GM12875 (cell line): ENCODE data around the gene MNX1.

Source experiments
- H3K4me3 ChIP-seq: one replicate; pipeline ENCODE4 v1.5.1; 2011; ENCODE audit warnings: low read depth, low read length, control low read depth
- TF ChIP-seq, protein P1 (sequence below): IDR thresholded peaks from 2 replicates; pipeline ENCODE4 v1.5.1; 2011; ENCODE audit warnings: low read depth, mild to moderate bottlenecking, control low read depth, inconsistent platforms, low read length, moderate library complexity, borderline replicate concordance; ENCODE audit not compliant: insufficient read depth

Gene MNX1

DNA sequence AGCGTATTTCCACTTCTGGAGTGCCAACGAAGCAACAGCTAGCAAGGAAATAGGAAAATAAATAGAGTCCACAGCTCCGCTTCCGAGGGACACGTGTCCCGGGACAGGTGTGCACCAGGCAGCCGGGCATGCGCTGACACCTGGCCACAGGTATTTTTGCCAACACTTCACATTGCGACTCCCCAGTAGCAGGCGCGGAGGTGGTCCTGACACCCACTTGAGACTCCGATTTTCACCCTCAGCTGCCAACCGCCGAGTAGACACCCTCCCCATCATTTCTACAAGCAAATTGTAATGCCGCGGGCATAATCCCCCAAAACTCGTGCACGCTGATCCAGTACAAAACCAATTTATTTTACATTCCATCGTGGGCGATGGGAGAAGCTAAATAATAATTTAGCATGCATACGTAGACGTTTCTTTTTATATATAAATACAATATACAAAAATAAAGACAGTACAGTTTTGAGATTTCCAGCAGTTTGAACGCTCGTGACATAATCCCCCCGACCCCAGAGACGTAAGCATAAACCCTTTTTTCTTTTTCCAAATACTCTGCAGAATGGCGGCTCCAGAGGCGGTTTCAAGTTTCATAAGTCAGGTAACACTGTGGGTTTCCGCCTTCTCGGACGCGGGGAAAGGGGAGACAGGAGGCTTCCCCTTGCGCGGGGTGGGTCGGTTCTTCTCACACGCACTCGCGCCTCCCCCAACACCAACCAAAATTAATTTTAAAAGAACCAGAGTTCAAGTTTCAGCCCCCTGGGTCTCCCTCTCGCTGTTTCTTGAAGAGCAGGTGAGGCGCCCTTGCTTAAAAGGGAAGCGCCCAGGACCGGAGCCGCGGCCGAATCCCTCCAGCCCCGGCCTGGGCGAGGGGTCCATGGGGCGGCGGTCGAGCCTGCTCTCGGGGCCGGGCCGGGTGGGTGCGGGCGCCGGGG lies 5.7 kb downstream of the MNX1 start:
- TF ChIP-seq, protein P1, sequence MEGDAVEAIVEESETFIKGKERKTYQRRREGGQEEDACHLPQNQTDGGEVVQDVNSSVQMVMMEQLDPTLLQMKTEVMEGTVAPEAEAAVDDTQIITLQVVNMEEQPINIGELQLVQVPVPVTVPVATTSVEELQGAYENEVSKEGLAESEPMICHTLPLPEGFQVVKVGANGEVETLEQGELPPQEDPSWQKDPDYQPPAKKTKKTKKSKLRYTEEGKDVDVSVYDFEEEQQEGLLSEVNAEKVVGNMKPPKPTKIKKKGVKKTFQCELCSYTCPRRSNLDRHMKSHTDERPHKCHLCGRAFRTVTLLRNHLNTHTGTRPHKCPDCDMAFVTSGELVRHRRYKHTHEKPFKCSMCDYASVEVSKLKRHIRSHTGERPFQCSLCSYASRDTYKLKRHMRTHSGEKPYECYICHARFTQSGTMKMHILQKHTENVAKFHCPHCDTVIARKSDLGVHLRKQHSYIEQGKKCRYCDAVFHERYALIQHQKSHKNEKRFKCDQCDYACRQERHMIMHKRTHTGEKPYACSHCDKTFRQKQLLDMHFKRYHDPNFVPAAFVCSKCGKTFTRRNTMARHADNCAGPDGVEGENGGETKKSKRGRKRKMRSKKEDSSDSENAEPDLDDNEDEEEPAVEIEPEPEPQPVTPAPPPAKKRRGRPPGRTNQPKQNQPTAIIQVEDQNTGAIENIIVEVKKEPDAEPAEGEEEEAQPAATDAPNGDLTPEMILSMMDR: no peak
- H3K4me3 ChIP-seq: no peak overlapping the region

DNA sequence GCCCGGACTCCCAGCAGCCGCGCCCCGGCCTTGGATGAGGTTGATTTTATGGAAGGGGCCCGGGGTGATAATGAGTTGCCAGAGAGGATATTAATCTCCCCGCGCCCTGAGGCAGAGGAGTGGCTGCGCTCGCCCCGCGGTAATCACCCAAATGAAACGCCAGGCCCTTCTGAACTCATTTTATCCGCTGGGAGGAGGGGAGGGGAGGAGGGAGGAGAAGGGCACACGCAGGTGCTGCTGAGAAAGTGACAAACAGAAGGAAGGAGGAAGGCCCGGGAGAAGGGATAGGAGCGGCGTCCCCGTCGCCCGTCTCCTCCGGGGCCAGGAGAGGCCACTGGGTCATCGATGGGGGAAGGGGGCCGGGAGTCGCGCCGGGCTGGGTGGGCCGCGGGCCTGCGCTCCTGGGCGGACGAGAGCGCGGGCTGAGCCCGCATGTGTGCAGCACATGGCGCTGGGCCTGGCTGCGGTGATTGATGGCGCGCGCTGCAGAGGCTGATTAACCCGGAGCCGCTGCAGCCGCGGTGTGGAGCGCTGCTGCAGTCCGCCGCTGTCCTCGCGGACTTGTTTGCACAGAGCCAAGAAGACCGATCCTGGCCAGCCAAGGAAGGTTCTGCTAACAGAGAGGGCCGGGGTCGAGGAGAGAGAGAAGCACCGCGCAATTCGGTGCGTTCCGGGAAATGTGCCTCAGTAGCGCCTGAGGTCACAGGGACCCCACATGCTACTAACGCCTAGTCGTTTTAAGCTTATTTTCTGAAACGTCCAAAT lies 6.5 kb downstream of the MNX1 start:
- H3K4me3 ChIP-seq: no peak overlapping the region
- TF ChIP-seq, protein P1: no peak

DNA sequence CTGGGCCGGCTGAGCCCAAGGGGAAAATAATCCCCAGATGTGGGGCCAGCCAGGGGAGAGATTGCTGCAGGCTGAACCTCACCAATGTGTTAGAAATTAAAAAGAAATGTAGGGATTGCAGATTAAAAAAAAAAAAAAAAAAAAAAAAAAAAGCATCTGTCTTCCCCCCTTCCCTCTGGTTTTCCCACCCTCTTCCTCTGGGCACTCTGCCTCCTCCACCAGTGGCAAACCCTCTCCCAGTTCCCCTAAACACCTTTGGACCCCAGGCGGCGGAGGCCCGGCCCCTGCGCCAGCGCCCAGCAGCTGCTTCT lies 7.1 kb downstream of the MNX1 start:
- TF ChIP-seq, protein P1: no peak
- no peak overlapping the region for H3K4me3 ChIP-seq

DNA sequence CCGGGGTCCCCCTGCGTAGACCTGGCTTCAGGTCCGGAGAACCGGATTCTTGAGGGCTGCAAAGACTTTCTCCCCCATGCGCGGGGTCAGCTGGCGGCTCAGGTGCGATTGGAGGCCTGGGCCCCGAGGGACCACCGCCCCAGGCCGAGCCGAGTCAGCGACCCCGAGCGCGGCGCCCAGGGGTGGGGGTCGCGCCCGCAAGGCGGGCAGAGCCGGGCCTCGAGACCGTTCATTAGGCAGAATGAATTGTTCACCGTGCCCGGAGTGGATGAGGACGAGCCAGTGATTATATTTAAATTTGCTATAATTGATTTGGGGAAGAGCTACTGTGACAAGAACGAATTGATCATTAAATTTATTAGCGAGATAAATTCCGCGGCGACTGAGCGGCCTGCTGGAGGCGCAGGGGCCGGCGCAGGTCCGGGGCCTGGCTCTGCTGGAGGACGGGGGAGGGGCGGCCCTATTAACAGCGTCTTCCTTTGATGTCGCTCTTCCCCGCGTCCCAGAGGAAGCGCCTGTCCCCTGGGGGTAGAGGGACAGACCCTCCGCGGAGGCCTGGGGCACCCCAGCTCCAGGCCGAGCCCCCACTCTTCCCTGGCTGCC lies 7.5 kb downstream of the MNX1 start:
- TF ChIP-seq, protein P1: no peak
- no peak overlapping the region for H3K4me3 ChIP-seq

DNA sequence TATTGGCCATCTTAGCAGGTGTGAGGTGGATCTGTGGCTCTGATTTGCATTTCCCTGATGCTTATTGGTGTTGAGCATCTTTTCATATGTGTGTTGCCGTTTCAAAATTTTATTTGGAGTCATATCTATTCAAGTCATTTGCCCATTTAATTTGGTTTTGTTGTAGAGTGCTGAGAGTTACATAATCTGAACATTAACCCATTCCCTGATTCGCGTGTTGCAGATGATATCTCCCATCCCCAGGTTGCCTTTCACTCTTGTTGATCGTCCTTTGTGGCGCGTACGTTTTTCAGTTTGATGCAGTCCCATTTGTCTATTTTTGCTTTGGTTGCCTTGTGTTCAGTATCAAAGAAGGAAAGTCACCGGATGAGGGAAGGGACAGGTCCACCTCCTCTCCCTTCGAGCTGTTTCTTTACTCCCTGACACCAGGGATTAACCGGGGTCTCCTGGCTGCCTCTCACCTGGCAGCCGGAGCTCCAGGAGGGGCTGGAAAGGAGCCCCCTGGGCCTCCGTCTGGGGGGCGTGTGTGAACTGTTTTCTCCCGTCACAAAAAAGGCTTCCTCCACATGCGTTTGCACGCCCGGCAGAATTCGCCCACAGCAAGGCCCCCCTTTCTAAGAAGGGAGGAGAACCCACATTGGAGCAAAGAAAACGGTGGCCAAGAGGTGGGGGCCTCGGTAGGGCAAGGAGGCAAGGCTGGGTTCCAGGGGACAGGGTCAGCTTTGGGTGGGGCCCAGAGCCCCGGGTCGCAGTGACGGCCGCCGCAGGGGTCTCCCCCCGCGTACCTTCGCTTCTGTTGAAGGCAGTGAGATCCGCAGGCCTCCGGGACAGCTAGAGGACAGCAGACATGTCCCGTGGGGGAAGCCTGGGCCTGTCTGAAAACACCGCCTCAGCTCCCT lies 8.3 kb downstream of the MNX1 start:
- TF ChIP-seq, protein P1: no peak
- no peak overlapping the region for H3K4me3 ChIP-seq

DNA sequence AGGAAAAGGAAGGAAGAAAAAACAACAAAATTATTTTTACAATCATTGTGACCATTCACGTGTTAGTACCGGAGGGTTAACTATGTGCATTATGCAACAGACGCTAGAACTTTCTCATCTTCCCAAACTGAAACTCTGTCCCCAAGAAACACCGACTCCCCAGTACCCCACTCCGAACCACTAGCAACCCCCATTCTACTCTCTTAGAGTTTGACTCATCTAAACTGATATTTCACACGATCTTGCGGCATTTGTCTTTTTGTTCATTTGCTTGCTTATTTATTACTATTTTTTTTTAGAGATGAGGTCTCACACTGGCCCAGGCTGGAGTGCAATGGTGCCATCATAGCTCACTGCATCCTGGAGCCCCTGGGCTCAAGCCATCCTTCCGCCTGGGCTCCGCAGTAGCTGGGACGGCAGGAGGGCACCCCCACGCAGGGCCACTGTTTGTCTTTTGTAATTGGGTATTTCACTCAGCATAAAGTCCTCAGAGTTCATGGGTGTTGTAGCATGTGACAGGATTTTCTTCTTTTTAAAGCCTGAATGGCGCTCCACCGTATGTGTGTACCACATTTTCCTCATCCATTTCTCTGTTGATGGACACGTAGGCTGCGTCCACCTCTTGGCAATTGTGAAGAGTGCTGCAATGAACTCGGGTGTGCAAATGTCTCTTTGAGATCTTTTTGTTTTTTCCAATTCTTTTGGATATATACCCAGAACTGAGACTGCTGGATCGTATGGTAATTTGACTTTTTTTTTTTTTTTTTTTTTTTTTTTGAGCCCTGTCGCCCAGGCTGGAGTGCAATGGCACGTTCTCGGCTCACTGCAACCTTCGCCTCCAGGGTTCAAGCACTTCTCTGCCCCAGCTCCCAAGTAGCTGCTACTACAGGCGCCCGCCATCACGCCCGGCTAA lies 9.5 kb downstream of the MNX1 start:
- TF ChIP-seq, protein P1: no peak
- H3K4me3 ChIP-seq: no peak overlapping the region
